Sigmoid colon (tissue), 4 donors: Measurements from ENCODE around the gene ZBTB5.

Experiments
- CTCF ChIP-seq, 4 experiments: fragments of 450-650 bp in 3 of 4; fragments of 200-600 bp in 1 of 4; IDR thresholded peaks; one replicate each; pipeline ENCODE4 v1.5.1; 2016 to 2019; ENCODE audit warnings: antibody characterized with exemption in 4 of 4, mild to moderate bottlenecking in 3 of 4, moderate library complexity in 2 of 4
- POLR2A ChIP-seq, 2 donors: fragments of 450-650 bp; IDR thresholded peaks; one replicate each; pipeline ENCODE4 v1.6.1; 2016; ENCODE audit warnings: antibody characterized with exemption in 2 of 2, mild to moderate bottlenecking in 2 of 2, moderate library complexity in 2 of 2
- POLR2AphosphoS5 ChIP-seq, 4 donors: sonication (generic); formaldehyde crosslinking; IDR thresholded peaks; one replicate each; pipeline ENCODE4 v1.6.1; 2017; ENCODE audit warnings: antibody characterized with exemption in 4 of 4

GRCh38 chr9:37424204-37424685 lies 41.0 kb downstream of the ZBTB5 start:
- no peak for TF ChIP-seq POLR2A (IDR thresholded peaks at IDR 0.05)
- no peak for TF ChIP-seq POLR2AphosphoS5 (IDR thresholded peaks at IDR 0.05)
- TF ChIP-seq CTCF (IDR thresholded peaks at IDR 0.05): no peak
